Mesothelial cell of epicardium (in vitro differentiated cells): ENCODE data around the gene TMEM108. TPM values are rescaled to one million over a fixed set of nuclear protein-coding genes. Genes with fewer than 3 reads are reported as not detected.

Experiments
- DNase-seq, 2 experiments: peaks; one replicate each; pipeline ENCODE4 v3.0.0; 2021; ENCODE audit warnings: low spot score in 2 of 2; ENCODE audit not compliant: unreplicated experiment in 2 of 2
- H3K27ac Mint-ChIP-seq: 2 replicates; pipeline ENCODE4 v1.8.0; 2021; ENCODE audit warnings: mixed read lengths
- H3K27me3 Mint-ChIP-seq: 2 replicates; pipeline ENCODE4 v1.8.0; 2021; ENCODE audit warnings: low read depth, mixed read lengths
- H3K36me3 Mint-ChIP-seq: 2 replicates; pipeline ENCODE4 v1.8.0; 2021; ENCODE audit warnings: mixed read lengths
- H3K4me1 Mint-ChIP-seq: 2 replicates; pipeline ENCODE4 v1.8.0; 2021; ENCODE audit warnings: mixed read lengths
- H3K4me3 Mint-ChIP-seq: 2 replicates; pipeline ENCODE4 v1.8.0; 2021; ENCODE audit warnings: mild to moderate bottlenecking, moderate library complexity, mixed read lengths
- H3K9me3 Mint-ChIP-seq: 2 replicates; pipeline ENCODE4 v1.8.0; 2021; ENCODE audit warnings: mixed read lengths
- CTCF ChIP-seq: fragments of 200-600 bp; sonication (generic); IDR thresholded peaks from one replicate; pipeline ENCODE4 v1.5.0; 2021; ENCODE audit warnings: antibody characterized with exemption; ENCODE audit not compliant: unreplicated experiment
- total RNA-seq: library from RNA; stranded (reverse); gene quantifications from 3 replicates; pipeline ENCODE4 v1.2.1, GENCODE V29; 2021

TMEM108 gene
- total RNA-seq, 1 donor from 2014 or later: 17.3 TPM

GRCh38 chr3:133296981-133297380, 258.8 kb downstream of the TMEM108 start:
- H3K4me3 Mint-ChIP-seq: no peak overlapping the region
- H3K27ac Mint-ChIP-seq: no peak overlapping the region
- no peaks in the 10 kb centered on the region for H3K9me3 Mint-ChIP-seq
- TF ChIP-seq CTCF: no peak
- no peaks in the 10 kb centered on the region for H3K36me3 Mint-ChIP-seq
- no peaks in the 10 kb centered on the region for H3K27me3 Mint-ChIP-seq
- no peak for DNase-seq
- no peaks in the 10 kb centered on the region for H3K4me1 Mint-ChIP-seq

GRCh38 chr3:133300102-133300501, 261.9 kb downstream of the TMEM108 start:
- H3K9me3 Mint-ChIP-seq: no peaks in the 10 kb centered on the region
- H3K4me3 Mint-ChIP-seq: no peak overlapping the region
- H3K4me1 Mint-ChIP-seq: no peaks in the 10 kb centered on the region
- no peak overlapping the region for H3K27ac Mint-ChIP-seq
- no peaks in the 10 kb centered on the region for H3K27me3 Mint-ChIP-seq
- H3K36me3 Mint-ChIP-seq: no peaks in the 10 kb centered on the region
- DNase-seq: no peak
- TF ChIP-seq CTCF: no peak

DNA sequence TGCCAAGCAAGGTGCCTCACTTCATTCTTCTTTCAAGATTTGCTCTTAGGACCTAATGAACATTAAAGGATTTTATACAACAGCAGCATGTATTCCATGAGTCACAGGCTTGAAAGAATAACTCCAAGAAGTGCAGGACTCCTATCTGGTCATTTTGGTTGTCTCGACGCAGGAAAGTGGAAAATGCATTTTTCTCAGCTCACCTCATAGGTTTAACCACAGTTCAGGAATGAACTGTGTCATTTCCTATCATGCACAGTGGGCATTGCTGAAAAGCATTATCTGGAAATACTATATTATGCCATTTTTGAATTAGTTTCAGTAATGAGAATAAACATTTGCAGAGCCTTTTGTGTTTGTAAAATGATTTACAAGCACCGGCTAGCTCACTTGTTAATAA, 263.0 kb downstream of the TMEM108 start:
- DNase-seq: no peak
- Mint-ChIP-seq H3K4me1 (no peaks in the 10 kb centered on the region), H3K4me3 (no peak overlapping the region), H3K36me3 (no peaks in the 10 kb centered on the region), H3K27ac (no peak overlapping the region), H3K9me3 (no peaks in the 10 kb centered on the region), H3K27me3 (no peaks in the 10 kb centered on the region)
- TF ChIP-seq CTCF: no peak

DNA sequence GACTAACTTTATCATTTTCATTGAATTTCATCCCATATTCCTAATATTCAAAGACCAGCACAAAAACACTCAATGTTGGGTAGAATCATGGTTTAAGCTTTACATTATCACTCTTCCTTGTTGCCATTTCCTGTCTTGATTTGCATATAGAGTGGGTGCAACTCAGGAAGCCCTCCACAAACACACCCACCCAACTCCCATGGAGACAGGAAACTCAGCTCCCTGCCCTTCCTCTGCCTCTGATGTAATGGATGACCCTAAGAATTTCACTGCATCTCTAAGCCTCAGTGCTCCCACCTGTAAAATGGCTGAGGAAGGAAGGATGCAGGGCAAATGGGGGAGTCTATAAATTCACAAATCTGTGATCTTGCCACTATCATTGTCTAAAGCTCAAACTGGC, 263.5 kb downstream of the TMEM108 start:
- TF ChIP-seq CTCF: no peak
- Mint-ChIP-seq H3K36me3 (no peaks in the 10 kb centered on the region), H3K4me3 (no peak overlapping the region), H3K27me3 (no peaks in the 10 kb centered on the region), H3K4me1 (no peaks in the 10 kb centered on the region), H3K27ac (no peak overlapping the region), H3K9me3 (no peaks in the 10 kb centered on the region)
- no peak for DNase-seq

DNA sequence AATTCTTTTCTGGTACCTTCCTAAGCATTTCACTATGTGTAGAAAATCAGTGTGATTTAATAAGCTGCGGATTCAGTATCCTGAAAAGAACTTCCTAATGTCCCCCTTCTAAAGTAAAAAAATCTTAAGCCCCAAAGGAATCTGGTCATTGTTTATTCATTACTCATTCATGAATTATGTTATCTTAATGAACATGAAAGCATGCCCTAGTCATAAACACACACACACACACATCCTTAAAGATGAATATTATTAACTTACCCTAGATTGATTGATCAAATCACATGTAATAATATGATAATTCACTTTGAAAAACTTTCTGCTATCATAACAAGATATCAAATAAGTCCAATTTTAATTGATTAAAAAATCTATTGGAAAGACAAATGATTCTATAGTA, 265.2 kb downstream of the TMEM108 start:
- Mint-ChIP-seq H3K36me3 (no peaks in the 10 kb centered on the region), H3K4me1 (no peaks in the 10 kb centered on the region), H3K27me3 (no peaks in the 10 kb centered on the region), H3K4me3 (no peak overlapping the region), H3K27ac (no peak overlapping the region), H3K9me3 (peaks cover 5% of the 10 kb centered on the region)
- DNase-seq: no peak
- no peak for TF ChIP-seq CTCF

DNA sequence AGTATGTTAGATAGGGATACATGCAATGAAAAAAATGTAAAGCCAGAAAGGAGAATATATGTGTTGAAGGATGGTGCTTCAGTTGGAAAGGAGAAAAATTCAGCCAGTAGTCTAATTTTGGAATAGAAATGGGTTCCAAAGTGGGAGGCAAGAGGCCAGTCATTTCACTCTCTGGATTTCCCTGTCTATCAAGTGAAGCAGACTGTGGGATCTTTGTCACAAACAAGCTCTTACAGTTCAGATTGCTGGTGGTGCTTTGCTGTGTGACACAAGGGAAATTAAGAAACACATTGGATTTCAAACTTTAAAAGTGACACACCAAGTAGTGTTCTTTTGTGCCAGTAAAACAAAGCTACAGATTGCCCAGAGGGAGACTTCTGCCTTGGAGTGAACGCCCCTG, 279.7 kb downstream of the TMEM108 start:
- no peaks in the 10 kb centered on the region for H3K4me1 Mint-ChIP-seq
- no peaks in the 10 kb centered on the region for H3K27me3 Mint-ChIP-seq
- DNase-seq: no peak
- H3K36me3 Mint-ChIP-seq: peaks cover 6% of the 10 kb centered on the region
- no peak overlapping the region for H3K4me3 Mint-ChIP-seq
- peaks cover 40% of the 10 kb centered on the region for H3K9me3 Mint-ChIP-seq
- H3K27ac Mint-ChIP-seq: no peak overlapping the region
- no peak for TF ChIP-seq CTCF
